GM12801 (cell line): ENCODE measurements around the gene SF3B6.

Source experiments
- CTCF ChIP-seq: IDR thresholded peaks from one replicate; pipeline ENCODE4 v1.5.1; 2011; ENCODE audit warnings: control low read depth; ENCODE audit not compliant: insufficient read length; ENCODE audit errors: extremely low read depth

The SF3B6 gene

DNA sequence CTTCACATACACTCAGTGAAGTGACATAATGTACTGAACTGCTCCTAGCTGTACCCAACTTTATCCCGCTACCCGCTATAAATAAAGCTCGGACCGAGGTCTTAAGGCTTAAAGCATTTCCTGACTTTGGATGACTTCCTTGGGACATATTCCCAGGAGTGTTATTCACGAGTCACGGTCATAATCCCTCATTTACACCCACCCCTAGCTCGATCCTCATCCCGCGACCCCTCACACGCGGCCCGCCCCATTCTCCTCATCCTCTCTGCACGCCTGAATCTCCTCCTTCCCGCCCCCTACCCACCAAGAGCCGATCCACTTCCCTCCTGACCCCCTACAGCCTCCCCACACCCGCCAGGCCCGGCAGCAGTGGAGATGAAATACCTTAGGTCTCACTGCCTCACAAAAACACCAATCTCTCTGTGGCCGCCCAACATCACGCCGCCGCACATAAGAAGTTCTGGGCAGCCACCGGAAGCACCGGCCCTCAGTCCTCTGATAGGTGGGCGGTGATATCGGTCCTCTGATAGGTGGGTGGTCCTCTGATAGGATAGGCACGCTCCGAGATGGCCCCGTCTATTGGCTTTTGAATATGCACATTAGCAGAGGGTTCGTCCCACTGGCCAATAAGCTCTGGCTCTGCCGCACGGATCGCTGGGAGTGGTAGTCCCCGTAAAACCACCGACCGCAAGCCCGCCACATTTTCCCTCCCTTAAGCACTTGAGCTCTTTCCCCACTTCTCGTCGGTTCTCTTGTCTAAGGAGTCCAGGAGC, 29.0 kb downstream of the SF3B6 start, which contains the start of gene WDCP:
Gene WDCP (minus strand): TSS at position 462 of the 773 bp plus-strand sequence. CDS start 7,897 bp downstream, outside the sequence.
- TF ChIP-seq CTCF = no peak

- no peak for TF ChIP-seq CTCF
Measured at GRCh38 chr2:24046599-24046929, 29.6 kb downstream of the SF3B6 start.

- TF ChIP-seq CTCF = no peak
Measured at GRCh38 chr2:24045511-24046508, 30.3 kb downstream of the SF3B6 start.

GRCh38 chr2:24040511-24040910, 35.6 kb downstream of the SF3B6 start:
- no peak for TF ChIP-seq CTCF

- TF ChIP-seq CTCF = no peak
Measured at GRCh38 chr2:24038786-24039499, 37.2 kb downstream of the SF3B6 start.

DNA sequence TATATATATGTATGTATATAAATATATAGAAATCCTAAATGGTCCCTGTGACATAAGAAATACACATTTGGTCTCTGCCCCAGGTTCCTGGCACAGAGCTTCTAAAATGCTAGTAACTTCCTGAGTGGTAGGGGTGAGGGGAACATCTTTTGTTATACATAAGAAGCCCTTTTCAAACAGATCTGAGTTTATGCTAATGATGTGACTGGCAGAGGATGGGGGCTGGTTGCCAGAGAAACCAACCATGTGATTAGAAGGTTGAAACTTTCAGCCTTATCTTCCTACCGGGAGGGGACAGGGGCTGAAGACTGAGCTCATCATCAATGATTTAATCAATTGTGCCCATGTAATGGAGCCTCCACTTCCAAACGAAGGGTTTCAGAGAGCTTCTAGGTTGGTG, 49.9 kb downstream of the SF3B6 start:
- TF ChIP-seq CTCF = no peak

- no peak for TF ChIP-seq CTCF
Measured at GRCh38 chr2:24024996-24025663, 51.0 kb downstream of the SF3B6 start.
